Activated CD8-positive, alpha-beta memory T cell treated with anti-CD3 and anti-CD28 coated beads for 48 hours (primary cell): Measurements from ENCODE around the gene ZNF419.

Source experiments
- DNase-seq, 3 experiments: peaks; one replicate each; pipeline ENCODE4 v3.0.0-alpha.2; 2020; ENCODE audit warnings: low read depth in 2 of 3, low spot score in 2 of 3

ZNF419 gene

GRCh38 chr19:57527136-57527881 lies 39.8 kb downstream of the ZNF419 start, which contains the start of gene ZNF549:
TSS of gene ZNF549 (plus strand) at chr19:57527356. CDS start at chr19:57527574, 218 bp downstream.
- peak; percentile 54 to 75 (median 74) for DNase-seq

- DNase-seq = no peak
Observed at GRCh38 chr19:57537953-57538547, 50.5 kb downstream of the ZNF419 start.
